Measurements from ENCODE around the gene SEC24D.

The SEC24D gene

DNA sequence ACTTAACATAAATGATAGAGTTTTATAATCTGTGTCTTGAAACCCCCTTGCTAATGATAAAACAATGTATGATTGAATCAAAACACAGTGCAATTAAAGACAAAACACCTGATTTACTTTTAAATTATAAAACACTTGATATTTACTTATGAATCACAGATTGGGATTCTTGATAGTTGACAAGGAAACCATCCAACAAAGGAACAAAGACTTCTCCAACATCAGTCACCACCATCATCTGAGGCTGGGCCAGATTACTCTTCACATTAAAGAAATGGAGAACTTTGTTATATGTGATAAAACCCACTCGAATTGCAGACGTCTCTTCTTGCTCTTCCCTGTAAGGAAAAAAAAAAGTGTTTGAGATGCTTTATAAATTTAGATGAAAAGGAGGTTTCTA lies 83.4 kb downstream of the SEC24D start:
- no peak for DNase-seq (ENCODE audit: low read depth)

DNA sequence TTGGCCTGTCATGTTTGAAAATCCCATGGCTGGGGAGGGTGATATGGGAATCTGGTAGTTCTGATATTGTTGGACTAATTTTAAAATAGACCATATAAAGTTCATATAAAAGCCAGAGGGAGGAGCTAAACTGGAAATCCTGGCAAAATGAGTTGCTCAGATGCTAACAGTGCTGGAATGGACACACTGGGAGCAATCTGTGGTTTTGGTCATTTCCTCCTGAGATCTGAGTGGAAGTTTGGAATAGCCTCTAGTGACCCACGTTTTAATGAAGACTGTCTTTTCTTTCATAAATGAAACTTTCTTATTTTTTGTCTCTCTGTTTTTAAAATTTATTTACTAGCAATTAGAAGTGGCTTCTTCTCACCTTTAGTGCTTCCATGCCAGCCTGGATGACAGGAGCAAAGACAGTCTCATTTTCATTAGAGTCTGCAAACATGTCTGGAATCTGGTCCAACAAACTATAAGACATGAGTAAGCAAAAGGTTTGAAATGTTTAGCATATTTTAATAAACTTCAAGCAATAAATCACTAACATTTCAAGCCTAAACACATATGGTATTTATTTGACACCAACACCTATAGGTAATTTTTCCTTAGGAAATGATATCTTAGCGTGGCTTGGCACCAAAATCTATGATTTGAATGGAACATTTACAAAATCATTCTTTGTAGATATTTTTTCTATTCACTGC lies 84.2 kb downstream of the SEC24D start:
- no peak for DNase-seq (ENCODE audit: low read depth)

DNA sequence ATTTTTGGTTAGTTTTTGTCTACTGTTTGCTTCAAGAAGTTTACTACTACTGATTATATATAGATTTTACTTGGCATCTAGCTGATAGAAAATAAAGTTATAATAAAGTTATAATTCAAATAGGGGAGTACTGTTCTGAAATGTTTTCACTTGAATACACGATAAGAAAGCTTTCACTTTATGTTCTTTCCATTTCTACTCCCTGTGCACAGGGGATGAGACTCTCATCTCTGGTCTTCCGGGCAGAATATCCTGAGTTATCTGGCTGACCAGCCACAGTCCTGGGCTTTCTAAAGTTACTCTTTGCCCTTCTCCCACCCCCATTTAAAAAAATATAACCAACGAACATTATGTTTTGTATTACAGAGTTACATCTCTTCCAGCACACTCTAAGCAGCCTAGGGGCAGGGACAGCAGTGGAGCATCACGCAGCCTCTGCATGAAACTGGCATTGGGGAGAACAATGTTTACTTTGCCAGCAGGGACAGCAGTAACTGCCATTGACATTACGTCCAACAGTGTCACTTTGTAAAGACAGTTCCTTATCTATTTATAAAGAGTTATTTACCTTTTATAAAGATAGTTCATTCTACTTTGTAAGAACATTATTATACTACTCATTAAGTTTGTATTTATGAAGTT lies 86.5 kb downstream of the SEC24D start:
- DNase-seq (ENCODE audit: low read depth) = no peak

DNA sequence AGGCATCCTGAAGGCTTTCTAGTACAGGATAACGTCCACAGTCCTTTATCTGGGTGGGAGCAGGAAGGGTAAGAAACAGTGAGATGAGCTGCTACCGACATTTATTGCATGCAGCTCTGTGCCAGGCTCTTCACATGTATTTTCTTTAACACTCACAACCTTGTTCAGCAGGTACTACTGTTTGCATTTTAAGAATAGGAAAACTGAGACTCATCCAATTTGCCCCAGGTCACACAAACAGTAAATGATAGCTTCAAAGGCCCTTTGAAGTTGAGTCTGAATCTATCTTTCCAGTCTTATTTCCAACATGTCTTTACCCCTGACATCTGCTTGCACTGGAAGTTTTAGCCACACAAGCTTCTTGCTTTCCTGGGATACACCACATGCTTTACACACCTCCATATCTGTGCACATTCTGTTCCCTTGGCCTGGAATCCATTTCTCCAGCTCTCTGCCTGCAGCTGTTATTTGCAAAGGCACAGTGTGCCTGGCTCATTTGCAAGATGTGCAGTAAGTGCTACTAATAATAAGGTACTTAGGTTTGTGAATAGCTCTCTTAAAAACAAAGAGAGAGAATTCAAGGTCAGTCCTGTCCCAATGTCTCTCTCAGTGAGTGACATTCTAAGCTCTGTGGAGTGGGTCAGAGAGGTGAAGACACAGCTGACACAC lies 89.5 kb downstream of the SEC24D start:
- DNase-seq (ENCODE audit: low read depth) = no peak

DNA sequence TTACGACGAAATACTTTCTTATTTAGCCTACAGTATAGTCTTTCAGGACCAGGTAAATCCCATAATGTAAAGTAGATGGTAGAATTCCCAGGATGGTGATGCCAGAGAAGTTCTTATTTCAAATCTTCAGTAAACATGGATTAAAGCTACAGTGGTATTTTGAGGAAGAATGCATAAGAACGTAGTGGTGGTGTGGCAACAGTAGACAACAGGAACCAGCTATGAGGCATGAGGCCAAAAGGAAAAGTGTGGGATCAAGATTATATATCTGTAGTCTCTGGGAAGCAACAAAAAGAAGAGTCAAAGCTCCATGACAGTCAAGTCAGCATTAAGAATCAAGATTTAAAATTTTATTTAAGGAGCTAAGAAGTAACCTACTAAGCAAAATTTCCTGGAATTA lies 90.6 kb downstream of the SEC24D start:
- no peak for DNase-seq (ENCODE audit: low read depth)

DNA sequence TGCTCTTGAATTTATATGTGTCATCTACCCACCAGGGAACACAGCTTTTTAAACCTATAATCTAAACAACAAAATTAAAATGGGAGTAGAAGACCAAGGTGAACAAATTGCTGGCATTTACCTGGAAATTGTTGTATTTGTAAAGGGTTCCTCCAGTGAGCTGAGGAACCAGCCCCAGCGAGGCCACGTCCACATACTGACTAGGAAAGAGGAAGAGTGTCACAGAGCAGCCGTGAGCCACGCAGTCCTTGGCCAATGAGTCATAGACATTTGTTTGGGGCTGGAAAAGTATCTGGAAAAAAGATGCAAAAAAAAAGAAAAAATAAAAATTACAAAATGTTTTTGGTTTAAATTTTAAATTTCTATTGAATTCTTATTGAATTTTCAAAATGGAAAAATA lies 92.1 kb downstream of the SEC24D start:
- DNase-seq (ENCODE audit: low read depth) = no peak

DNA sequence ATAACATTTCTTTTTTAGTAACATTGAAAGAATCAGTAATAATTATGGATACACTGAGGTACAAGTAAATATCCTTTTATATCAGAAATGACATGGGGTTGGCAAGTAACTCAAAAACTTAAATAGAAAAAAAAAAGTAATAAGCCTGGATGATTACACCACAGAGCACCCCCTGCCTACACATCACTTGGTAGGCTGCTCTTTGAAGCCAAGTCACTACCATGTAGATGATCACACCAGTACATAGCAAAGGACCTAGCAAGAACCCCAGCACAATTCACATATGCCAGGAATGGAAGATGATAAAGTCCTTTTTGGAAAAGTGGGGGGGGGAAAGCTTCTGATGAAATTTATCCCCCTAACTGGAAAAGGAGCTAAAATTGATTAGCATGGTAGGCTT lies 93.9 kb downstream of the SEC24D start:
- no peak for DNase-seq (ENCODE audit: low read depth)

DNA sequence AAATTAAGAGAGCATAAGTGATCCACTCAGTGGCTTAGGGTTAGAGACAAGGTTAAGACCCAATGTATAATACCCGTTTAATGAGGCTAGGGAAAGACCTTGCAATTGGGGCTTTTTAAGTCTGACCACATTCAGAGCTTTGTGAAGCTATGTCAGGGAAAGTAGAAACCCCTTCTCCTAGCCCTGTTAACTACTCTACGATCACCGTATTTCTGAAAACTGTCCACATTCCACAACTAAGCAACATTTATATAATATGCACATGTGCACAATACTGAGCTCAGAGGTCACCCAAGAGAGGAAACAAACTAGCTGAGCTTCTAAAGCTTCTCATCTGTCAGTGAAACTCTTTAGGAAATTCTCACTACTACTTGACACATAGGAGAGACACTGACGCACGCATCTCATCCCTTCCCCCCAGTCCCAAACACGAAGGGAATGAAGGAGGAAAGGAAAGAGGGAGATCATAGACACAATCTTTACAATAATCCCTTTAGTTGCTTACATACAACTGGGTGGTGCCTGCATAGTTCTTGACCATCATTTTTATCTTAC lies 94.5 kb downstream of the SEC24D start:
- DNase-seq (ENCODE audit: low read depth) = no peak

DNA sequence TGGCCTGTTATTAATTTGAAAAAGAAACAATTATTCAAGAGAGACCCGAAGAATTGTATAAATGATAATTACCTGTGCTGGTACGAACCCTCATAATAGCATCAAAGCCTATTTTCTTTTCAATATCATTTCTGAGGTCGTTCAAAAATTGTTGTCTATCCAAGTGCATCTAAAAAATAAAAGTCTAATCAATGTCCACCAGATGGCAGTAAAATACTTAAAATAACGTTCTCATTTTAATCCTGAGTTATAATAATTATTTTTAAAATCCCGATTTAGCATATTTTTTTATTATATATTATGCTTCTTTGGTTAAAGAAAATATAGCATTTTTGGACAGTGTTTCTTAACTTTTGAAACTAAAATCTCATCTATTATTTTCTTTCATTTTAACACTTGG lies 95.1 kb downstream of the SEC24D start:
- DNase-seq (ENCODE audit: low read depth) = no peak

DNA sequence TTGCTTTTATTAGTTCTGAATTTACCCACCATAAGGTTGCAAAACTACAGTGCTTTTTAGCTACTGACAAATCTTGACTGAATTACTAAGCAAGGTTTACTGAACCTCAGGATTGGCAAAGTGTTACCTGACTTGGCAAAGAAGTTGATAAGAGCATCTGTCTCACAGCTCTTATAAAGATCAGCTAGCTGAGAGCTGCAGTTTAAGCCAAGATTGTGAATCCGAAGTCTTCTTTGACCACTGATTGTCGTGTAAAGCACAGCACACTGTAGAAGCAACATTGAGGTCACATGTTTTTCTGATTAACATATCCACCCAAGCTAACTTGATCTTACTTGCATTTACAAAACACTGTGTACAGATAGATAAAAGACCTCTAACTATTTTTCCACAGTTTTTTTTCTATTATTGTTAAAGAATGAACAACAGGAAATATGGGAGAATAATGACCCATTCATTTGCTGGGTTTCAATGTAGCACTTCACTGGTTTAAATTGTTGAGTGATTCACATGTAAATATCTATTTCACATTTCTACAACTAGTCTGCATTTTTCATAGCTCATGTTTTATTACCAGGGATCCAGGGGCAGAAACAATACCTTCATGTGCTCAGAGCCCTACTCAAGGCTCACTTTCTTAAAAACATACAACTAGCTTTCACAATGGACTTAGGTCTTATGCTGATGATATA lies 96.8 kb downstream of the SEC24D start:
- no peak for DNase-seq (ENCODE audit: low read depth)

DNA sequence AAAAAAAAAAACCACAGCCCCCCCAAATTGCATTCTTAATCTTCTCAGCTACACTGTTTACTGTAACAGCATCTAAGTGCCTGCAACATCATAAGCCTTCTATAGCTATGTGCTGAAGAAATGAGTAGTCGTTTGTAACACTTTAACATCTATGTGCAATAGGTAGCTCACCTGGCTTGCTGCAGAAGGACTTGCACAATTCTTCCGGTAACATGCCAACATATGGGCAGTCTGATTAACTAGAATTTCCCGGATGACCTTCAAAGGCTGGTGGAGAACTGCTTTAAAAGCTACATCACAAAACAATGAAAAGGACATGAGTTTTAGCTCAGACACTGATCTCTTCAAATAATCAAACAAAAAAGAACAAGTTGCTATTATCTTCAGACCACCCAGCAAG lies 97.8 kb downstream of the SEC24D start:
- DNase-seq (ENCODE audit: low read depth) = no peak

DNA sequence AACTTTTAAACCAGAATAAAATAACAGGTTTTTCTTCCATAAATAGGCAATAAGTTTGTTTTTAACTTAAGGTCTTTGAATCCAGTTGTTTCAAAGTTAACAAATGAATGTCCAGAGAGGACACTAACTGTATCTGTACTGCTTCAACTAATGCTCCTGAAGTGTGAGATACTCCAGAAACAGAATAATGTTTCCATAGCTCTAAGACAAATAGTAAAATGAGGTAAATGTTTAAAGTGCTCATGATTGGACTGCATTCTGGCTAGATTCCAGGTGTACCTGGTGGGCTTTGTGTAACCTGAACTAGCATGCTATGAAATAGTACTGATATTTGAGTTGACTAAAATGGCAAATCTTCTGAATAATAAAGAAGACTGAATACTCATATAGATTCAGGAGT lies 99.0 kb downstream of the SEC24D start:
- no peak for DNase-seq (ENCODE audit: low read depth)

DNA sequence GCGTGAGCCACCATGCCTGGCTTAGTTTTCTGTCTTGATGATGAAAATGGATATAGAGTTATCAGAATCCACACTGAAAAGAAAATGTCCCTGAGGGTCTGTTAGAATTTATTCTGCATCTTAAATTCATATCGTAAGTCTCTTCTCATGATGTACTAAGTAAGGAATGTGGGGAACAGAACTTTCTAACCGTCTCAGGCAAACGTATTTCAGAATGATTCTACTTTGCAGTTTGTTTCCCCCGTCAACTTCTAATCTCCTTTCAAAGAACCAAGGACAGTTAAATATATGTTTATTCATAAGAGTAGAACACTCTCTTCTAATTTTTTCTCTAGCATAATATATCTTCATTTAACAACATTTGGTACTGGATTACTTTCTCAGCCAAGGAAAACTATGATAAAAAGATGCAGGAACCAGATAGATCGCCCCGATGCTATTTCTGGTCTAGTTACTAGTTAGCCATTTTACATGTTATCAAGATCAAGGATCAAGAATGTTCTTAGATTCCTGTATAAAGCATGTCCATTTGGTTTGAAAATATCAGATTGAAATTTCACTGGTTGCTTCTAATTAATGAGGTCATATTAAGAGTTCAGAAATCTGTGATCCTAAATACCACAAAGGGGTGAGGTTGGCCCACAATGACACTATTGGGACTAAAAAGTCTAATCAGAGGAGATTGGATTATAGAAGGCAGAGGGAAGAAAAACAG lies 101.3 kb downstream of the SEC24D start:
- DNase-seq (ENCODE audit: low read depth) = no peak

DNA sequence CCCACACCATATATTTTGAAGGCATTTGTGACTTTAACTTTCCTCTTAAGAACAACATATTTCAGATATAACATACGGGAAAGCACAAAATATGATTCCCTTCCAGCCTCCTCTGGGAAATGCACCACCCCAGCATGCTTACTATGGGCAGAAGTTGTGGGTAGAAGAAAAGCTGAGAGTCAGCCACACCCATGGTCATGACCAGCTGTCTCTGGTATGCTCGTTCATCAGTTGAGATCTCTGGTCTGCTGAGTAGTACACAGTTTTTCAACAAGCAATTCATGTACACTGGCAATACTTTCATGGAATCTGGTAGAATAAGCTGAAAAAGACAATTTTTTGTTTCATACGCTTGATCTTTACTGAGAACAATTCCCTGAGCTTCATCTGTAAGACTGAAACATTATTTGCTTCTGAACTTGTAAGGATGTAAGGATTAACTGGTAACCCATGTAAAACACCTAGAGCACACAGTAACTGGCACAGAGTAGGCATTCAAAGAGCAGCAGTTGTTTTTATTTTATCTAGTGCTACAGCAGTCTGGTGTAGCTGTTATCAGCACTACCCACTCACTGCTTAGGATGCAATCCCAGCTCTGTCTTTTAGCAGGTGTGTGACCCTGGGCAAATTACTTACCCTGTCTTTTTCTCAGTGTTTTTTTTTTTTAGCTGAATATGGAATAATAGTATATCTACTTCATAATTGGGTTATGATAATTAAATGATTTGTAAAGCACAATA lies 103.2 kb downstream of the SEC24D start:
- DNase-seq (ENCODE audit: low read depth) = no peak

DNA sequence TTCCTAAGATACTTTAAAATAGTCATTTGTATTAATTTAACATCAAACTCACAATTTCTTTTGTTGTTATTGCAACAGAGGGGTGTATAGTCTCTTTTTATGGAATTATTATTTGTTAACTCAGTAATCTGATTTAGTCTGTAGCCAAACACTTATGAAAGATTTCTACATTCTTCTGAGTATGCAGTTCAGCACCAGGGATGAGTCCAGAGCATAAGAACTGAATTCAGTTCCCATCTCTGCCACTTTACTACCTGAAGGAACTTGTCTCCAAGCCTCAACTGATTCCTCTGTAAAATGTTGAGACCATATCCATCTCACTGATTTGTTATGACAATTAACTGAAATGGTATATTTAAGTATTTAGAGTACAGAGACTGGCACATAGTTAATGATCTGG lies 105.2 kb downstream of the SEC24D start:
- no peak for DNase-seq (ENCODE audit: low read depth)

DNA sequence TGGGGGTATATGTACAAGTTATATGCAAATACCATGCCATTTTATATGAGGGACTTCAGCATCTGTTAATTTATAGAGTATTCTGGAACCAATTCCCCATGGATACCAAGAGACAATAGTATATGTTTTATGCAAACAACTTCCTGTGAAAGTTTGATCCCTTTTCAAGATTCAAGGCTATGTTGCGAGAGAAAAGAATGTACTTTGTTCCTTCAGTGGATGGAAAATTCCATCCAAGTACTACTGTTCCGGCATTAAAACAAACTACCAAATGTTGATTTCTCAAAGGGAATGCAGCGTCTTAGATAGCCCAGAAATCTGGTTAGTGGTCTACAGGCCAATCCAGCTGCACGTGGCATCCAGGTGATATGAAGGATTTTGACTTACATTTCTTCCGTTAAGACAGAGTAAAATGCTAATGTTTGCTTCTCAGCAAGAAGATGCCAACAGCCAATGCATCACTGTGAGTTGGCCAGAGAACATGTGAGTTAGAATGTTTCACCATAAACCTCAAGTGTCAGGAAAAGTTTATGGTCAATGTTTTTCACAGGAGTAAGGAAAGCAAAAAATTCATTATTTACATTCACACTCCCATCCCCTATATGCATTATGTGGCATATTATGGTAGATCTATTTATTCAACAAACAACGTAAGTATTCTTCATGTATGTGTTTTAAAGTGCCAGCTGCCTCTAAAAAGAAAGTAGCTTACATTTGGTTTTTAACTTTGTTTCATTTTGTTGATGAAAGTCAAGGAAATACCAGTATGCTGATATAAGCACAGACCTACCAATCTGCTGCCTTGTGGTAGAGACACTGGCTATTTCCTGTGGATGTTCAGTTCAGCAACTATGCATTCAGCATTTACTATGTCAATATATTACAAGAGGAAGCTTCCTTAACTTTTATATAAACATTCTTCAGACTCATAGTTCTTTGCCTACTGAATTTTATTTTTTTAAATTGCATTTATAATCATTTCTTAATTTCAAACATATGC lies 106.3 kb downstream of the SEC24D start:
- DNase-seq (ENCODE audit: low read depth) = no peak

DNA sequence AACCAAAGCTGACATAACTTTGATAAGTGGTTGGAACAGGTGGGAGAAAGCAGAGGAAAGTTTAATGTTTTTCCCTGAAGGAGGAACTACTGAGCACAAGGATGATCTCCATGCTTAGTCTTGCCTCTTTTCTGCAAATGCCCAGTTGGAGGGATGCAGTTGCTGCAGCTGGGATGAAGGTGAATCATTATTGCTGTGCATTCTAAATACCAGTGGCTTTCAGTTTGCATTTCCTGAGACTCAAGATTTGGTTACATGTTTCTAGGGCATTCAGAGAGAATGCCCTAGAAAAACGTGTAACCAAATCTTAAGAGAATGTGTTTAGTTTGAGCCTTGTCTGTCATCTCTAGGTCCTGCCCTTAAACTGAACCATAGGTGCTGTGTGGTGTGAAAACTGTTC lies 108.6 kb downstream of the SEC24D start:
- DNase-seq (ENCODE audit: low read depth) = no peak

DNA sequence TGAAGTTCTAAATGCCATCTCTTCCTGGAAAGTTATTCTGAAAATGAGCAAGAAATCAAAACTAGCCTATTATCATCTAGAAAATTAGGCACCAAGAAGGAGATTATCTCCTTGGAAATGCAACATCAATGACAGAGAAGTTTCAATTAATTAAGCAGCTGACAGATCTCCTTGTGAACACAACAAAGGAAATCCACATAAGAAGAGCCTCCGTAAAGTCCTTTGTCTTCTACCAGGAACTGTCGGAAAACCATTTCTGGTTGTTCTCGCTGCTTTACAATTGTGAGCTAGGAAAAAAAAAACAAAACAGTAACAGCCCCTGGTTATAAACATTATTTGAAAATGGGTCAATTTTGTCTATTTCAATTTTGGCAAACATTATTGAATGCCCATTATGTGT lies 112.6 kb downstream of the SEC24D start:
- no peak for DNase-seq (ENCODE audit: low read depth)

DNA sequence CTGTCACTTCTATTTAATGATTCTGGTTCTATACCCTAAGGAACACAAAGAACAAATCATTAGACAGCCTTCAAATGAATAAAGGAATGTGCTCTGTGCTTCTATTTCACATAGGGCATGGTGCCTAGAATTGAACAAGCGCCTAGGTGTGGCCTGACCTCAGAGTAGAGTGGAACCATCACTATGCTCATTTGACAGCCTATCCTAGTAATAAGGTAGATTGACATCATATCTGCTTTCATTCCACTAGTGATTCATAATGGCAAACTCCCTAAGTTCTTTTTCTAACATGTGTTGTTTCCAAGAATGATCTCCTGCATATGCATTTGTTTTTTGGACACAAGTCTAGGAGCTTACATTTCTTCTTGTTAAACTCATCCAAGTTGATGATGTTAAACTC lies 114.2 kb downstream of the SEC24D start:
- no peak for DNase-seq (ENCODE audit: low read depth)
